Heart right ventricle (tissue), 16 donors: ENCODE data around the gene SP140L. TPM values are rescaled to one million over a fixed set of nuclear protein-coding genes. Genes with fewer than 3 reads are reported as not detected.
"Not testable (repeated sequence)": the region's sequence is repeated elsewhere in the genome, so short reads cannot be mapped to it uniquely, and the experiment has no call there.

ENCODE experiments used
- ATAC-seq, 8 donors: fragments of 200-7000 bp; cut with Tn5 transposase; one replicate each; pipeline ENCODE4 v1.9.1; 2020; ENCODE audit warnings: mild to moderate bottlenecking in 8 of 8, moderate library complexity in 8 of 8, moderate number of reproducible peaks in 1 of 8
- DNase-seq, 2 donors: peaks; one replicate each; pipeline ENCODE4 v3.0.0-alpha.2; 2020
- H3K27ac ChIP-seq, 10 donors: fragments of 200-600 bp; sonication (generic) in 2 of 10; one replicate each; pipeline versions ENCODE4 v1.5.0 to v1.8.0; 2020 to 2022; ENCODE audit warnings: mild to moderate bottlenecking in 3 of 10
- H3K27me3 ChIP-seq, 7 donors: fragments of 200-600 bp; one replicate each; pipeline ENCODE4 v1.8.0; 2021 to 2022; ENCODE audit warnings: mild to moderate bottlenecking in 2 of 7
- H3K36me3 ChIP-seq, 9 donors: fragments of 200-600 bp; sonication (generic) in 1 of 9; one replicate each; pipeline versions ENCODE4 v1.5.0 to v1.8.0; 2020 to 2022; ENCODE audit warnings: mild to moderate bottlenecking in 2 of 9
- H3K4me1 ChIP-seq, 9 donors: fragments of 200-600 bp; sonication (generic) in 1 of 9; one replicate each; pipeline versions ENCODE4 v1.5.0 to v1.8.0; 2020 to 2022; ENCODE audit warnings: mild to moderate bottlenecking in 4 of 9
- H3K4me3 ChIP-seq, 10 donors: fragments of 200-600 bp; sonication (generic) in 2 of 10; one replicate each; pipeline versions ENCODE4 v1.5.0 to v1.8.0; 2020 to 2022; ENCODE audit warnings: mild to moderate bottlenecking in 7 of 10, moderate library complexity in 2 of 10
- H3K9me3 ChIP-seq, 11 donors: fragments of 200-600 bp in 10 of 11; sonication (generic) in 2 of 11; one replicate each; pipeline versions ENCODE4 v1.5.0 to v1.8.0; 2013 to 2022; ENCODE audit warnings: mild to moderate bottlenecking in 2 of 11, control low read depth in 1 of 11, moderate library complexity in 1 of 11
- WGBS, 2 donors: extraction: QIAGEN DNeasy Blood & Tissue Kit; methylation state at CpG; one replicate each; pipeline ENCODE4 v1.1.7; 2013; ENCODE audit warnings: inconsistent platforms in 1 of 2; 5-methylcytosine and 5-hydroxymethylcytosine counted together
- intact Hi-C, 10 donors: fragments of 100-400 bp; cut with DNase I; formaldehyde crosslinking; loops; one replicate each; pipeline versions ENCODE4 v1.11.1 to v1.14.2; 2022
- polyA plus RNA-seq, 2 donors: library from polyadenylated mRNA; stranded (reverse); fragments of 200-250 nt; gene quantifications; one replicate each; pipeline ENCODE4 v1.2.3, GENCODE V29; 2013
- total RNA-seq, 10 donors: library from RNA; stranded (reverse); fragmentation: NEBNext Ultra II Directional in 3 of 10; extraction: Animal tissue kit (Norgen Biotek cat#: 25700) in 3 of 10; gene quantifications; one replicate each; pipeline versions ENCODE4 v1.2.1 to v1.2.4, GENCODE V29; 2021 to 2023
- TF ChIP-seq, protein P1 (sequence below), 9 donors: fragments of 200-600 bp; sonication (generic) in 2 of 9; IDR thresholded peaks; one replicate each; pipeline versions ENCODE4 v1.5.0 to v1.8.0; 2021 to 2022; ENCODE audit warnings: antibody characterized with exemption in 9 of 9, mild to moderate bottlenecking in 5 of 9, moderate library complexity in 1 of 9
- donor health status: Arrhythmogenic right ventricular cardiomyopathy.
- donor health status: ischemic (EF 13 %, LVEDD 7.1; RV severe dilation, severe dysfunction).
- donor health status: healthy with polysubstance abuse.
- donor health status: DM: no; HTN: yes; CAD: no.
- donor health status: DM: no; HTN: no; CAD: no.
- donor health status: ischemic (EF 25% LVEDD 6.9; RV normal size, moderate dysfunction).
- donor health status: ischemic (EF 25% LVEDD 5.7; RV mildly dilated, moderate dysfunction).
- donor health status: healthy.
- donor health status: DM: yes; HTN: yes; CAD: no.
- donor health status: Ischemic cardiomyopathy.
- donor health status: ischemic (EF 35%, LVEDD 5.7; RV mildly dilated, moderate dysfunction).
- donor health status: nonischemic (EF 11% LVEDD 7.7; RV severe dilation, severe dysfunction).
- donor health status: DM: yes; HTN: yes; CAD: no.
- donor health status: PGD.
- donor health status: ischemic (EF 29% LVEDD 5.4; RV normal size, mild dysfunction).
- donor health status: nonischemic (EF 23%, LVEDD 6.1; RV moderate dilation, normal function).

Gene SP140L
- total and polyA plus RNA-seq, 12 donors = 2.5 to 10.8 (median 4.4) TPM

DNA sequence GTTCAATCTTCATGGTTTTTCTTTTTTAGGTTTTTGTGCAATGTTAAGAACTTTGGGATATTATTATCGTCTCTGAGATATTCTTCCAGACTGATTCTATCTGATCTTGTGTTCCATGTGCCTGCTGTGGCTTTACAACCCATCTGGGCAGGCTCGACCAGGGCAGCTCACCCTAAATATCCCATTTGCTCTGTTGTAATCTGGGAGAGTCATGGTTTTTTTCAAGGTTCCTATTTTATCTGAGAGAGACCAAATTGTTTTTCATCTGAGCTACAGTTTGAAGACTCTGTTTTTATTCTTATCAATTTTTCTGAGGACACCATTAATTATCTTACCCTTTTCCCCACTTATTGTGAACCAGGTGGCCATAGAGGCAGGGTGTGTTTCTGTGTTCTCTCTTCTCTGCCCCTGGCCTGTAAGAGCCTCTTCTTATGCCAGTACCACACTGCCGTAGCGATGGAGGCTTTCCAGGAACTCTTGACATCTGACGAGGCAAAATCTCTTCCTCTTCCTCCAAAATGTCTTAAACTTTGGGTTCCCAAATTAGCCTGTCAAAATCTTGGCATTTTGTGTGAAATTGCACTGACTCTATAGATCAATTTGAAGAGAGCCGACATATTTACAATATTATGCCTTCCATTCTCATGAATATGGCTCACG is 3.1 kb downstream of the SP140L start:
- Histone ChIP-seq H3K4me1 (peaks cover 0 to 42% (median 20%) of the 10 kb centered on the region in 9 donors), H3K27me3 (no peaks in the 10 kb centered on the region), H3K36me3 (peaks cover 0 to 35% (median 0%) of the 10 kb centered on the region in 9 donors), H3K9me3 (no peaks in the 10 kb centered on the region), H3K4me3 (no peak overlapping the region), H3K27ac (peak overlapping the region in 1 of 10 donors; percentile 32)
- intact Hi-C loops = loop anchor here in 3 of 10 donors (5.0 to 10.0 kb wide), 3 partner anchors 87 to 115 kb away; partner anchors contain the start of genes SP100 (in 1 of the 3) and SP110 (in 1 of the 3)
- TF ChIP-seq, protein P1, sequence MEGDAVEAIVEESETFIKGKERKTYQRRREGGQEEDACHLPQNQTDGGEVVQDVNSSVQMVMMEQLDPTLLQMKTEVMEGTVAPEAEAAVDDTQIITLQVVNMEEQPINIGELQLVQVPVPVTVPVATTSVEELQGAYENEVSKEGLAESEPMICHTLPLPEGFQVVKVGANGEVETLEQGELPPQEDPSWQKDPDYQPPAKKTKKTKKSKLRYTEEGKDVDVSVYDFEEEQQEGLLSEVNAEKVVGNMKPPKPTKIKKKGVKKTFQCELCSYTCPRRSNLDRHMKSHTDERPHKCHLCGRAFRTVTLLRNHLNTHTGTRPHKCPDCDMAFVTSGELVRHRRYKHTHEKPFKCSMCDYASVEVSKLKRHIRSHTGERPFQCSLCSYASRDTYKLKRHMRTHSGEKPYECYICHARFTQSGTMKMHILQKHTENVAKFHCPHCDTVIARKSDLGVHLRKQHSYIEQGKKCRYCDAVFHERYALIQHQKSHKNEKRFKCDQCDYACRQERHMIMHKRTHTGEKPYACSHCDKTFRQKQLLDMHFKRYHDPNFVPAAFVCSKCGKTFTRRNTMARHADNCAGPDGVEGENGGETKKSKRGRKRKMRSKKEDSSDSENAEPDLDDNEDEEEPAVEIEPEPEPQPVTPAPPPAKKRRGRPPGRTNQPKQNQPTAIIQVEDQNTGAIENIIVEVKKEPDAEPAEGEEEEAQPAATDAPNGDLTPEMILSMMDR (IDR thresholded peaks at IDR 0.05) = no peak
- ATAC-seq (no peak), DNase-seq (no peak)
- WGBS, 2 donors = 86 to 87% methylated on average over 7 of the region's 7 CpGs

DNA sequence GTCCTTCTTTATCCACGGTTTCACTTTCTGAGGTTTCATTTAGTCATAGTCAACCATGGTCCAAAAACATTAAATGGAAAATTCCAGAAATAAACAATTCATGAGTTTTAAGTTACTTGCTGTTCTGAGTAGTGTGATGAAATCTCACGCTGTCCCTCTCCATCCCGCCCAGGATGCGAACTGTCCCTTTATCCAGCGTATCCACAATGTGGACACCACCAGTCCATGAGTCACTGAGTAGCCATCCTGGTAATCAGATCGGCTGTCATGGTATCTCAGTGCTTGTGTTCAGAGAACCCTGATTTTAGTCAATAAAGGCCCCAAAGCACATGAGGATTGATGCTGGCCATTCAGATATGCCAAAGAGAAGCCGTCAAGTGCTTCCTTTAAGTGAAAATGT is 3.7 kb downstream of the SP140L start:
- intact Hi-C loops = no loop called here
- peaks cover 0 to 35% (median 0%) of the 10 kb centered on the region in 9 donors for H3K36me3 ChIP-seq
- ATAC-seq = no peak
- no peak overlapping the region for H3K27ac ChIP-seq
- H3K9me3 ChIP-seq = no peaks in the 10 kb centered on the region
- no peak overlapping the region for H3K4me3 ChIP-seq
- H3K27me3 ChIP-seq = no peaks in the 10 kb centered on the region
- TF ChIP-seq, protein P1 (IDR thresholded peaks at IDR 0.05) = no peak
- 89 to 93% methylated on average over 7 of the region's 7 CpGs for WGBS, 2 donors
- peaks cover 0 to 47% (median 24%) of the 10 kb centered on the region in 9 donors for H3K4me1 ChIP-seq
- DNase-seq = no peak

DNA sequence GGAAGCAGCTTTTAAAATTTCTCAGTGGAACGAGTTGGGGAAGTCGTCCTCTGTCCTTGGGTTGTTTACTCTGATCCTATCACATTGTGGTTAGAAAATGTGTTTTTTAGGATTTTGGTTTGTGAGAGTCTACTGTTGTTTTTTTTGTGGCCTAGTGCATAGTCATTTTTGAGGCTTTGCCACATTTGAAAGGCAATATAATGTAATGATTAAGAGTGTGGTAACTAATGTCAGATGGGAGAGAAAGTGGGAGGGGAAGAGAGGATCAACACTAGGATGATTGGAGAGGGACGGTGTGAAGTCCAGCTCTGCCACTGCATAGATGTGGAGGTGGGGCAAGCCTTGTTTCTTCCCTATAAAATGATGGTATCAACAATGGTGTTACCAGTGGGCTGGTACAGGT is 8.5 kb downstream of the SP140L start:
- ATAC-seq (no peak), DNase-seq (no peak)
- WGBS, 2 donors = 42 to 62% methylated on average over 3 of the region's 3 CpGs
- TF ChIP-seq, protein P1 (IDR thresholded peaks at IDR 0.05) = no peak
- peaks cover 0 to 35% (median 0%) of the 10 kb centered on the region in 9 donors for H3K36me3 ChIP-seq
- H3K4me3 ChIP-seq = no peak overlapping the region
- intact Hi-C loops = no loop called here
- peaks cover 0 to 14% (median 0%) of the 10 kb centered on the region in 9 donors for H3K4me1 ChIP-seq
- H3K9me3 ChIP-seq = no peaks in the 10 kb centered on the region
- H3K27ac ChIP-seq = peak overlapping the region in 2 of 10 donors; percentile 1 to 8
- no peaks in the 10 kb centered on the region for H3K27me3 ChIP-seq

DNA sequence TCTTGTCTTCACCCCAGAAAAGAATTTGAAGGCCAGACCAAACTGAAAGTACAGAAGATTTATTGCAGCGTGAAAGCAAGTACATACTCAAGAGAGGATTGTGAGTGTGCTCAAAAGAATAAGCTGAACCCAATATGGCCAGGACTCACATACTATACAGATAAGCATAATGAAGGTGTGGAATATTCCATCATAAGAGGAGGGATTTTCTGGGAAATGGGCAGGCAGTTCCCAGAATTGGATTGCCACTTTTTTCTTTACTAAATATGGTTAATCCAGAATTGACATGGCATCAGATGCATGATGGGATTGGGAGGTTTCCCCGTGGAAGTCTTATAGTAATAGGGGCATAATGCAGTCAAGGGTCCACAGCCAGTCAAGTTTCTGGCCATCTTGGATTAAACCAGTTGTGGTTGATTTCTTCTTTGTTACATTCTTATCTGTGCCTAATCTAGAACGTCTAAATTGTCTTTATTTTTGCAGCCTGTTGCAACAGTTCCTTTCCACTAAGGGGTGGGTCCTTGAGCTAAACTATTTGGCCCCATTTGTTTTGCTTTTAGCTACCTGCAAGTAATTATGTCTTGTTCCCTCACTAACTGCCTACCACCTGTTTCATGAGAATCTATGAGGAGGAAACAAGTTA is 9.0 kb downstream of the SP140L start:
- no peaks in the 10 kb centered on the region for H3K27me3 ChIP-seq
- no peak overlapping the region for H3K4me3 ChIP-seq
- TF ChIP-seq, protein P1 (IDR thresholded peaks at IDR 0.05) = no peak
- peaks cover 0 to 13% (median 0%) of the 10 kb centered on the region in 9 donors for H3K4me1 ChIP-seq
- ATAC-seq (no peak), DNase-seq (no peak)
- H3K9me3 ChIP-seq = no peaks in the 10 kb centered on the region
- H3K36me3 ChIP-seq = peaks cover 0 to 35% (median 0%) of the 10 kb centered on the region in 9 donors
- intact Hi-C loops = no loop called here
- WGBS, 2 donors = 75% methylated on average over 3 of the region's 3 CpGs
- peak overlapping the region in 1 of 10 donors; percentile 1 for H3K27ac ChIP-seq

DNA sequence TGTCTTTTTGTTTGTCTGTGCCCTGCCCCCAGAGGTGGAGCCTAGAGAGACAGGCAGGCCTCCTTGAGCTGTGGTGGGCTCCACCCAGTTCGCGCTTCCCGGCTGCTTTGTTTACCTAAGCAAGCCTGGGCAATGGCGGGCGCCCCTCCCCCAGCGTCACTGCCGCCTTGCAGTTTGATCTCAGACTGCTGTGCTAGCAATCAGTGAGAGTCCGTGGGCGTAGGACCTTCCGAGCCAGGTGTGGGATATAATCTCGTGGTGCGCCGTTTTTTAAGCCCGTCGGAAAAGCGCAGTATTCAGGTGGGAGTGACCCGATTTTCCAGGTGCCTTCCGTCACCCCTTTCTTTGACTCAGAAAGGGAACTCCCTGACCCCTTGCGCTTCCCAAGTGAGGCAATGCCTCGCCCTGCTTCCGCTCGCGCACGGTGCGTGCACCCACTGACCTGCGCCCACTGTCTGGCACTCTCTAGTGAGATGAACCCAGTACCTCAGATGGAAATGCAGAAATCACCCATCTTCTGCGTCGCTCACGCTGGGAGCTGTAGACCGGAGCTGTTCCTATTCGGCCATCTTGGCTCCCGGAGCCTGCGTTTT is 15.0 kb downstream of the SP140L start:
- Histone ChIP-seq H3K36me3 (peaks cover 0 to 33% (median 0%) of the 10 kb centered on the region in 9 donors), H3K9me3 (peaks cover 0 to 46% (median 19%) of the 10 kb centered on the region in 11 donors)
- DNase-seq, H3K27me3 ChIP-seq, H3K4me1 ChIP-seq, H3K4me3 ChIP-seq, ATAC-seq, intact Hi-C loops, H3K27ac ChIP-seq: not testable (repeated sequence)
- 90 to 94% methylated on average over 33 of the region's 33 CpGs for WGBS, 2 donors

DNA sequence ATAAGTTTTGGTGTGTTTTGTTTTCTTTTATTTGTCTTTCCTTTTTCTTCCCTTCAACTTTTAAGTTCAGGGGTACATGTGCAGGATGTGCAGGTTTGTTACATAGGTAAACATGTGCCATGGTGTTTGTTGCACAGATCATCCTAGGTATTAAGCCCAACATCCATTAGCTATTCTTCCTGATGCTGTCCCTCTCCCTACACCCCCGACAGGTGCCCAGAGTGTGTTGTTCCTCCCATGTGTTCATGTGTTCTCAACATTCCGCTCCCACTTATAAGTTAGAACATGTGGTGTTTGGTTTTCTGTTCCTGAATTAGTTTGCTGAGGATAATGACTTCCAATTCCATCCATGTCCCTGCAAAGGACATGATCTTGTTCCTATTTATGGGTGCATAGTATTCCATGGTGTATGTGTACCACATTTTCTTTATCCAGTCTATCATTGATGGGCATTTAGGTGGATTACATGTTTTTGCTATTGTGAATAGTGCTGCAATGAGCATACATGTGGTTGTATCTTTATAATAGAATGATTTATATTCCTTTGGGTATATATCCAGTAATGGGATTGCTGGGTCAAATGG is 16.1 kb downstream of the SP140L start:
- Histone ChIP-seq H3K9me3 (peaks cover 0 to 46% (median 19%) of the 10 kb centered on the region in 11 donors), H3K36me3 (peaks cover 0 to 33% (median 0%) of the 10 kb centered on the region in 9 donors)
- ATAC-seq, H3K27ac ChIP-seq, H3K27me3 ChIP-seq, H3K4me1 ChIP-seq, intact Hi-C loops, DNase-seq, H3K4me3 ChIP-seq: not testable (repeated sequence)
- WGBS, 2 donors = 90 to 91% methylated on average over 2 of the region's 2 CpGs
